GM12874 (cell line): ENCODE results near the gene FEV.

Experiments
- CTCF ChIP-seq: IDR thresholded peaks from 2 replicates; pipeline ENCODE4 v1.5.1; 2011; ENCODE audit warnings: low read depth, mild to moderate bottlenecking, control low read depth, low read length, moderate library complexity; ENCODE audit not compliant: insufficient read depth

The FEV gene

GRCh38 chr2:218961229-218961628 lies 23.8 kb downstream of the FEV start:
- TF ChIP-seq CTCF, result no peak

DNA sequence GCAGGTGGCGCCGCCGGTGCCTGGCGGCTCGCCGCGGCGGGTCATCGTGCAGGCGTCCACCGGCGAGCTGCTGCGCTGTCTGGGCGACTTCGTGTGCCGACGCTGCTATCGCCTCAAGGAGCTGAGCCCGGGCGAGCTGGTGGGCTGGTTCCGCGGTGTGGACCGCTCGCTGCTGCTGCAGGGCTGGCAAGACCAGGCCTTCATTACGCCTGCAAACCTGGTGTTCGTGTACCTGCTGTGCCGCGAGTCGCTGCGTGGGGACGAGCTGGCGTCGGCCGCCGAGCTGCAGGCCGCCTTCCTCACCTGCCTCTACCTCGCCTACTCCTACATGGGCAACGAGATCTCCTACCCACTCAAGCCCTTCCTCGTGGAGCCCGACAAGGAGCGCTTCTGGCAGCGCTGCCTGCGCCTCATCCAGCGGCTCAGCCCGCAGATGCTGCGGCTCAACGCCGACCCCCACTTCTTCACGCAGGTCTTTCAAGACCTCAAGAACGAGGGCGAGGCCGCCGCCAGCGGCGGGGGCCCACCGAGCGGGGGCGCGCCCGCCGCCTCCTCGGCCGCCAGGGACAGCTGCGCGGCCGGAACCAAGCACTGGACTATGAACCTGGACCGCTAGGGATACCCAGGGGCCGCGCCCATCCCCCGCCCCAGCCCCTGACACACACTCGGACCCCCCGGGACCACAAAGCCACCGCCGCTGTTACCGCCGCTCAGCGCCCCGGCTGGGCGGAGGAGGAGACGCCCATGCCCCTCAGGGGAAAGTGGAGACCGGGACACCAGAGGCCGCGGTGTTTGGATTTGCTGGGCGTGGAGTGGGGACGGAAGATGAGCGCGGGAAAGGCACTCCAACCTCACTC lies 24.4 kb downstream of the FEV start:
- TF ChIP-seq CTCF, result no peak

DNA sequence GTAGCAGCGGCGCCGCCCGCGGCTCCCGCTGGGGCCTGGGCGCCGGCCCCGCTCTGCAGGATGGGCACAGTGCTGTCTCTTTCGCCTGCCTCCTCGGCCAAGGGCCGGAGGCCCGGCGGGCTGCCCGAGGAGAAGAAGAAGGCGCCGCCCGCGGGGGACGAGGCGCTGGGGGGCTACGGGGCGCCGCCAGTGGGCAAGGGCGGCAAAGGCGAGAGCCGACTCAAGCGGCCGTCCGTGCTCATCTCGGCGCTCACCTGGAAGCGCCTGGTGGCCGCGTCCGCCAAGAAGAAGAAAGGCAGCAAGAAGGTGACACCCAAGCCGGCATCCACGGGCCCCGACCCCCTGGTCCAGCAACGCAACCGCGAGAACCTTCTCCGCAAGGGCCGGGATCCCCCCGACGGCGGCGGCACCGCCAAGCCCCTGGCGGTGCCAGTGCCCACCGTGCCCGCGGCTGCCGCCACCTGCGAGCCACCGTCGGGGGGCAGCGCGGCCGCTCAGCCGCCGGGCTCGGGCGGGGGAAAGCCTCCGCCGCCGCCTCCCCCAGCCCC lies 25.1 kb downstream of the FEV start:
- TF ChIP-seq CTCF, result no peak

- no peak for TF ChIP-seq CTCF
These were observed 25.7 kb downstream of the FEV start, which contains the start of gene CDK5R2 for GRCh38 chr2:218959141-218959731. CDK5R2 (plus strand) TSS chr2:218959666; CDS start chr2:218959821, 155 bp downstream.

DNA sequence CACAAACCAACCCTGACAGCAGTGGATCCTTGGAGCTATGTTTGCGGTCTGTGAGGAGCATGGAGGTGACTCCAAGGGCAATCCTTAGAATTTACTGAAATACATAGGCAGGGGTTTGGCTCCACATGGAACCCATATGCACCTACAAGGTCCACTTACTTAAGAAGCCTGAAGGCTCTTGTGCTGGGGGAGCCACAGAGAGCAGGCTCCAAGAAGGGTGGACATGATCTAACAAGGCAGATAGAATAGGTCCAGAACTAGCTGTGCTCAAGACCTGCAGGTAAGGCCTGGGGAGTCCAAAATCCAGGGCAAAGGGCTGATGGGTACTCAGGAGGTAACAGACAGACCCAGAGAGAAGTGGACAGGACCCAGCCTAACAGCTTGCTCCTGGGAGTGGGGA lies 26.7 kb downstream of the FEV start:
- no peak for TF ChIP-seq CTCF

GRCh38 chr2:218957671-218958070 lies 27.3 kb downstream of the FEV start:
- TF ChIP-seq CTCF, result no peak

DNA sequence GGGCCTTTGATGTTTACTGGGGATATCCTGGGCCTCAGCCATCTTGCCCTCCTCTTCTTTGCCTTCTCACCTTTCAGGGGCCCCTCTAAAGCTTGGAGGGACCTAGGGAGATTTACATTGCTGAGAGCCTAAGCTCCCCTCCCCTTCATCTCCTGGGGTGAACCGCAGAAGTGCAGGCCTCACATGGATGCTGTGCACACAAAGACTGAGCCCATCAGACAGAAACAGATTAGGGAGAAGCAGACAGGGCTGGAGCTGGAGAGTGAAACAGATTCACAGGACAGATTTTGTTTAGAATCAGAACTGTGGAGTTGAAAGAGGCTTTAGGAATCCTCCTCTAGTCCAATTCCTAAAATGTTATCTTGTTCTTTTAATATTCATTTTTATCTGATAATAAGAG lies 28.9 kb downstream of the FEV start:
- TF ChIP-seq CTCF, result no peak
